WTC11 (cell line): ENCODE measurements around the gene PTGS1. TPM values are rescaled to one million over a fixed set of nuclear protein-coding genes. Genes with fewer than 3 reads are reported as not detected.
A peak's percentile ranks its signal among the peaks of the same experiment; 100 is the strongest.
"Not testable (repeated sequence)": the region's sequence is repeated elsewhere in the genome, so short reads cannot be mapped to it uniquely, and the experiment has no call there.

Experiments used
- ATAC-seq: fragments of 200-7000 bp; cut with Tn5 transposase; 2 replicates; pipeline ENCODE4 v1.10.0; 2021; ENCODE audit warnings: mild to moderate bottlenecking, moderate library complexity
- Bru-seq: library from RNA; stranded (reverse); fragments of 400-500 nt; gene quantifications from one replicate; lab custom pipeline; 2021; lab: Mats Ljungman, UMichigan
- CTCF ChIA-PET: fragments of 300-600 bp; sonication (Branson Sonifier 250); formaldehyde crosslinking; loops from one replicate; lab custom pipeline; 2021; ENCODE audit warnings: antibody characterized with exemption; lab: Charles Lee
- POLR2A ChIA-PET: fragments of 350-600 bp; sonication (Branson Sonifier 250); formaldehyde crosslinking; loops from one replicate; lab custom pipeline; 2021; ENCODE audit warnings: antibody characterized with exemption; lab: Charles Lee
- DNase-seq: peaks from one replicate; pipeline ENCODE4 v3.0.0; 2021; ENCODE audit warnings: low spot score
- H3K27ac Mint-ChIP-seq: 2 replicates; pipeline ENCODE4 v1.8.0; 2021; ENCODE audit warnings: mixed read lengths
- H3K27me3 Mint-ChIP-seq: 2 replicates; pipeline ENCODE4 v1.8.0; 2021; ENCODE audit warnings: low read depth, mild to moderate bottlenecking, moderate library complexity, mixed read lengths
- H3K36me3 Mint-ChIP-seq: 2 replicates; pipeline ENCODE4 v1.8.0; 2021; ENCODE audit warnings: mixed read lengths
- H3K4me1 Mint-ChIP-seq: 2 replicates; pipeline ENCODE4 v1.8.0; 2022; ENCODE audit warnings: mixed read lengths
- H3K4me3 Mint-ChIP-seq: 2 replicates; pipeline ENCODE4 v1.8.0; 2021; ENCODE audit warnings: mild to moderate bottlenecking, moderate library complexity, mixed read lengths
- H3K9me3 Mint-ChIP-seq: 2 replicates; pipeline ENCODE4 v1.8.0; 2021; ENCODE audit warnings: mixed read lengths
- FOXK1 ChIP-seq: sonication (generic); formaldehyde crosslinking; IDR thresholded peaks from 2 replicates; pipeline ENCODE4 v1.8.0; 2022; ENCODE audit warnings: mild to moderate bottlenecking, moderate library complexity, missing genetic modification reagents
- HMGXB4 ChIP-seq: sonication (generic); formaldehyde crosslinking; IDR thresholded peaks from 2 replicates; pipeline ENCODE4 v1.8.1; 2023; ENCODE audit warnings: mild to moderate bottlenecking, moderate library complexity, missing genetic modification reagents
- KAT7 ChIP-seq: sonication (generic); formaldehyde crosslinking; IDR thresholded peaks from 2 replicates; pipeline ENCODE4 v1.8.1; 2023; ENCODE audit warnings: missing genetic modification reagents, mild to moderate bottlenecking, borderline replicate concordance
- NFATC4 ChIP-seq: fragments of 250-450 bp; sonication (Bioruptor Pico); IDR thresholded peaks from 2 replicates; pipeline ENCODE4 v1.9.0; 2021; ENCODE audit warnings: mild to moderate bottlenecking
- NFE2L1 ChIP-seq: sonication (generic); formaldehyde crosslinking; IDR thresholded peaks from 2 replicates; pipeline ENCODE4 v1.8.1; 2023; ENCODE audit warnings: missing genetic modification reagents
- TP53 ChIP-seq: sonication (generic); formaldehyde crosslinking; IDR thresholded peaks from 2 replicates; pipeline ENCODE4 v1.8.1; 2023; ENCODE audit warnings: mild to moderate bottlenecking, missing genetic modification reagents
- ZNF232 ChIP-seq: sonication (generic); formaldehyde crosslinking; IDR thresholded peaks from 2 replicates; pipeline ENCODE4 v1.8.0; 2022; ENCODE audit warnings: mild to moderate bottlenecking, missing genetic modification reagents
- ZNF423 ChIP-seq: fragments of 250-450 bp; sonication (Bioruptor Pico); IDR thresholded peaks from 2 replicates; pipeline ENCODE4 v2.1.2; 2022; ENCODE audit warnings: mild to moderate bottlenecking, moderate library complexity
- long read RNA-seq, 3 experiments: library from RNA in 1 of 3; library from capped mRNA in 1 of 3; library from polyadenylated mRNA in 1 of 3; unstranded in 2 of 3; stranded (forward) in 1 of 3; transcript quantifications; one replicate each; pipeline ENCODE4 v2.0.0, GENCODE V29; 2021
- total RNA-seq: library from RNA; stranded (reverse); gene quantifications from 3 replicates; pipeline ENCODE4 v1.2.3, GENCODE V29; 2021
- TF ChIP-seq, protein P1 (sequence below): sonication (generic); formaldehyde crosslinking; conservative IDR thresholded peaks from 2 replicates; pipeline ENCODE4 v1.8.1; 2022; ENCODE audit warnings: mild to moderate bottlenecking, missing genetic modification reagents
- TF ChIP-seq, protein P2 (sequence below): sonication (generic); formaldehyde crosslinking; IDR thresholded peaks from 2 replicates; pipeline ENCODE4 v1.8.0; 2022; ENCODE audit warnings: mild to moderate bottlenecking, missing genetic modification reagents
- TF ChIP-seq, protein P3 (sequence below): fragments of 250-450 bp; sonication (Bioruptor Pico); IDR thresholded peaks from 2 replicates; pipeline ENCODE4 v1.9.0; 2021; ENCODE audit warnings: mild to moderate bottlenecking

PTGS1 gene
- total RNA-seq (0.89 to 1.1 TPM (median 1.0 TPM) in 3 replicates), Bru-seq, nascent RNA (percentile 15 among the genes with signal in this experiment)
- long read RNA-seq, experiment 1, full-length matches to known transcripts, result 3 of 5 reads
- long read RNA-seq, experiment 1, partial matches to known transcripts, result 0 of 5 reads
- long read RNA-seq, experiment 1, other reads (novel, unspliced or antisense), result 2 of 5 reads
- long read RNA-seq, experiment 2, result 0 reads
- long read RNA-seq, experiment 3, partial matches to known transcripts, result 2 of 3 reads
- long read RNA-seq, experiment 3, other reads (novel, unspliced or antisense), result 1 of 3 reads

DNA sequence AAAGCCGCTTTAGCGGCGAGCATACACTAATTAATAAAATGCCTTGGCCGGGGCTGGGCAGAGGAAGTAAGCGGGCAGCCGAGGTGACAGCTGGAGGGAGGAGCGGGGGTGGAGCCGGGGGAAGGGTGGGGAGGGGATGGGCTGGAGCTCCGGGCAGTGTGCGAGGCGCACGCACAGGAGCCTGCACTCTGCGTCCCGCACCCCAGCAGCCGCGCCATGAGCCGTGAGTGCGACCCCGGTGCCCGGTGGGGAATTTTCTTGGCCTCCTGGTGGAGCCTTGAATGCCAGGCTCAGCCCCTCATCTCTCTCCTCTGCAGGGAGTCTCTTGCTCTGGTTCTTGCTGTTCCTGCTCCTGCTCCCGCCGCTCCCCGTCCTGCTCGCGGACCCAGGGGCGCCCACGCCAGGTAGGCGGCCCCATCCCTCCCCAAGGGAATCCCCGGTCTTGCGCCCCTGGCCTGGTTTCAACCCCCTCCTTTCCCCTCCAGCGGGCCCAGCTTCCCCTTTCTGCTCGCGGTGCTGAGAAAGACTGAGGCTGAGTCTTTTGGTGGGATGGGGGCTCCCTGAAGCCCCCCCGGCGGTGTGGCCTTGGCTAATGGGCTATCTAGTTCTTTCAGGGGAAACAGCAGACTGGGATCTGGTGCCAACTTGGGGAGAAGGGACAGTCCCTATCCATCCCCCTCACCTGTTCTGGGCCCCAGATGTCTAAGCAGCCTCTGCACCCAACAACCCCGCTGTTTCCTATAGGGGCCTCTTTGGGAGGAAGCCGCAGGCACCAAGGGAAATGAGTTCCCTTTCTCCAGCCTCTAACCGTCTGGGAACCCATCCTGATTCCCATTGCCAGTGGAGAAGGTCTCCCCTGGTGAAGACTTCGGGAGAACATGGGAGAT lies at the start of gene PTGS1:
PTGS1 (plus strand) TSS at position 156 of the 887 bp plus-strand sequence; CDS start at position 217, 61 bp downstream.
- Mint-ChIP-seq H3K4me1 (peaks cover 31% of the 10 kb centered on the region), H3K27ac (no peak within 1 kb of the TSS), H3K9me3 (no peaks in the 10 kb centered on the region), H3K27me3 (peaks cover 76% of the 10 kb centered on the region), H3K4me3 (peak within 1 kb of the TSS; percentile 76), H3K36me3 (no peaks in the 10 kb centered on the region)
- DNase-seq (peak; percentile 36), ATAC-seq (peak; percentile 66)
- CTCF ChIA-PET, result interaction anchor here (0.5 to 3.8 kb wide), 11 partner anchors 14 to 1454 kb away, joined by 3 to 33 read pairs (median 5); no protein-coding TSS in a partner anchor
- POLR2A ChIA-PET, result no interaction called here
- TF ChIP-seq ZNF423 (CRISPR knock-in tag) (0 out of 2 replicates have a peak, but pooled peaks have one; percentile 8), KAT7 (CRISPR knock-in tag) (0 out of 2 replicates have a peak, but pooled peaks have one; percentile 46), HMGXB4 (CRISPR knock-in tag) (no peak)

DNA sequence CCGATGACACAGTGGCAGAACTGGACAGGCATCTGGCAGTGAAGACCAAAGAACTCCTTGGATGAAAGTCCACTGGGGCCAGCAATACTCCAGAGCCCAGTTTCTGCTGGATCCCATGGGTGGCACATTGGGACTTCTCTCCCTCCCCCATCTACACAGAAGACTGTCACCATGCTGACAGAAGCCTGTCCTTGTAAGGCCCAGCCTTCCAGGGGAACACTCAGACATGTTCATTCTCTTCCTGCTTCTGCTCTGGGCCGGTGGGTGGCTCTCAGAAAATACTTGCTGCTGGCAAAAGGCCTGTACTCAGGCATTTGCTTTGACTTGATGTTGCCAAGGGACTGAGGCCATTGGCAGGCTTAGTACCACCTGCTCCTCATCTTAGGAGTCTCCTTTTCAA lies 48.3 kb upstream of the PTGS1 start:
- DNase-seq (no peak), ATAC-seq (no peak)
- Mint-ChIP-seq H3K4me1 (no peaks in the 10 kb centered on the region), H3K4me3 (no peak overlapping the region), H3K36me3 (peaks cover 24% of the 10 kb centered on the region), H3K27ac (no peak overlapping the region), H3K27me3 (no peaks in the 10 kb centered on the region), H3K9me3 (no peaks in the 10 kb centered on the region)
- ChIA-PET CTCF (no interaction called here), POLR2A (no interaction called here)
- no peak for TF ChIP-seq NFE2L1 (CRISPR knock-in tag)

DNA sequence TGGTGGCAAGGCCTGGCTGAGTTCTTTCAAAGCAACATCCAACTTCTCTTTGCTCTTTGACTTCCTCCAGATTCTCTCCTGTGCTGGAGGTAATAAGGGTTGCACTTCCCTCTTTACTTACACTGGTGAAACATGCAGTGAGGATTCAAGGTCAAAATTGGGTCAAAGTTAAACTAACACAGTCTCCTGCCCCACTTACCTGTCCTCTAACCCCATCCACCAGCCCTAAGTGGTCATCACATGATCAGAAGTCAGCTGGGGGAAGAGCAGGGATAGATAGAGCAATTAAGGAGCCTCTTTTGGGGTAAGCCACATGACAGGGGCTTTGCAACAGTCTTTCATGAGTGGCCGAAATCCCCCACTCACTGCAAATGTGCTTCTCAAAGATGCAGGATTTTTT lies 46.2 kb upstream of the PTGS1 start:
- ATAC-seq, H3K4me3 Mint-ChIP-seq, H3K27me3 Mint-ChIP-seq, POLR2A ChIA-PET, CTCF ChIA-PET, H3K9me3 Mint-ChIP-seq, DNase-seq, H3K27ac Mint-ChIP-seq, H3K4me1 Mint-ChIP-seq: not testable (repeated sequence)
- H3K36me3 Mint-ChIP-seq, result peaks cover 21% of the 10 kb centered on the region

- no peak for TF ChIP-seq TP53 (CRISPR knock-in tag)
- no peak for TF ChIP-seq ZNF232 (CRISPR knock-in tag)
- no peak for TF ChIP-seq FOXK1
- TF ChIP-seq NFATC4 (CRISPR knock-in tag), result no peak
- TF ChIP-seq, protein P1, sequence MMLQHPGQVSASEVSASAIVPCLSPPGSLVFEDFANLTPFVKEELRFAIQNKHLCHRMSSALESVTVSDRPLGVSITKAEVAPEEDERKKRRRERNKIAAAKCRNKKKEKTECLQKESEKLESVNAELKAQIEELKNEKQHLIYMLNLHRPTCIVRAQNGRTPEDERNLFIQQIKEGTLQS (CRISPR knock-in tag), result no peak
- TF ChIP-seq, protein P2, sequence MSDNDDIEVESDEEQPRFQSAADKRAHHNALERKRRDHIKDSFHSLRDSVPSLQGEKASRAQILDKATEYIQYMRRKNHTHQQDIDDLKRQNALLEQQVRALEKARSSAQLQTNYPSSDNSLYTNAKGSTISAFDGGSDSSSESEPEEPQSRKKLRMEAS, result no peak
- TF ChIP-seq, protein P3, sequence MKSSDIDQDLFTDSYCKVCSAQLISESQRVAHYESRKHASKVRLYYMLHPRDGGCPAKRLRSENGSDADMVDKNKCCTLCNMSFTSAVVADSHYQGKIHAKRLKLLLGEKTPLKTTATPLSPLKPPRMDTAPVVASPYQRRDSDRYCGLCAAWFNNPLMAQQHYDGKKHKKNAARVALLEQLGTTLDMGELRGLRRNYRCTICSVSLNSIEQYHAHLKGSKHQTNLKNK (CRISPR knock-in tag), result no peak
- TF ChIP-seq, all 79 proteins: peak for 0
- ChIA-PET CTCF (interaction anchor here (0.7 kb wide), 1 partner anchor 303 kb away, joined by 3 read pairs; no protein-coding TSS in a partner anchor), POLR2A (no interaction called here)
- Mint-ChIP-seq H3K27me3 (no peaks in the 10 kb centered on the region), H3K4me3 (no peak overlapping the region), H3K4me1 (peaks cover 7% of the 10 kb centered on the region), H3K27ac (no peak overlapping the region), H3K9me3 (no peaks in the 10 kb centered on the region), H3K36me3 (peaks cover 21% of the 10 kb centered on the region)
- no peak for ATAC-seq
- no peak for DNase-seq
Measured at GRCh38 chr9:122325124-122325523, 45.7 kb upstream of the PTGS1 start.
